ENCODE data around the gene IMP4. TPM values are rescaled to one million over a fixed set of nuclear protein-coding genes. Genes with fewer than 3 reads are reported as not detected.
A peak's percentile ranks its signal among the peaks of the same experiment; 100 is the strongest.

The IMP4 gene
- total RNA-seq, 3 donors from 2014 or later: 52.7 to 70.4 (median 56.0) TPM

DNA sequence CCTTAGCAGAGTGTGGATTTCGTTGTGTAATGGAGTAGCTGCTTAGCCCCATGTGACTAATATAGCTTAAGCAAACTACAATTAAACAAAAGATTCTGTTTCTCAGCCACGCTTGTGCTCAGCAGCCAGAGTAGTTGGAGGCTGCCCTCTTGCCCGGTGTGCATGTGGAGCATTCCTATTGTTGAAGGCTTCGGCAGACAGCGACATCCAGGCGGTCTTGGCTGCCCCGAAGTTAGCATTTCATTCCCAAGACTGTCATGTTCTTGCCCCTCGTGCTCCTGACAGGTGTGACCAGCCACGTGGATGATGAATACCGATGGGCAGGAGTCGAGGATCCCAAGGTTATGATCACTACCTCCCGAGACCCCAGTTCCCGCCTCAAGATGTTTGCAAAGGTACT lies 2.4 kb downstream of the IMP4 start:
- DNase-seq (no peak), ATAC-seq (no peak)
- intact Hi-C loops (cut with DNase I, micrococcal nuclease): no loop called here
- no peaks in the 10 kb centered on the region for H3K9me3 ChIP-seq
- no peak overlapping the region for H3K4me3 ChIP-seq
- peaks cover 11% of the 10 kb centered on the region for H3K4me1 ChIP-seq (ENCODE audit: low read depth)
- TF ChIP-seq, protein P1, sequence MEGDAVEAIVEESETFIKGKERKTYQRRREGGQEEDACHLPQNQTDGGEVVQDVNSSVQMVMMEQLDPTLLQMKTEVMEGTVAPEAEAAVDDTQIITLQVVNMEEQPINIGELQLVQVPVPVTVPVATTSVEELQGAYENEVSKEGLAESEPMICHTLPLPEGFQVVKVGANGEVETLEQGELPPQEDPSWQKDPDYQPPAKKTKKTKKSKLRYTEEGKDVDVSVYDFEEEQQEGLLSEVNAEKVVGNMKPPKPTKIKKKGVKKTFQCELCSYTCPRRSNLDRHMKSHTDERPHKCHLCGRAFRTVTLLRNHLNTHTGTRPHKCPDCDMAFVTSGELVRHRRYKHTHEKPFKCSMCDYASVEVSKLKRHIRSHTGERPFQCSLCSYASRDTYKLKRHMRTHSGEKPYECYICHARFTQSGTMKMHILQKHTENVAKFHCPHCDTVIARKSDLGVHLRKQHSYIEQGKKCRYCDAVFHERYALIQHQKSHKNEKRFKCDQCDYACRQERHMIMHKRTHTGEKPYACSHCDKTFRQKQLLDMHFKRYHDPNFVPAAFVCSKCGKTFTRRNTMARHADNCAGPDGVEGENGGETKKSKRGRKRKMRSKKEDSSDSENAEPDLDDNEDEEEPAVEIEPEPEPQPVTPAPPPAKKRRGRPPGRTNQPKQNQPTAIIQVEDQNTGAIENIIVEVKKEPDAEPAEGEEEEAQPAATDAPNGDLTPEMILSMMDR (IDR thresholded peaks at IDR 0.05): no peak
- peaks cover 17% of the 10 kb centered on the region for H3K36me3 ChIP-seq (ENCODE audit: low read depth)

DNA sequence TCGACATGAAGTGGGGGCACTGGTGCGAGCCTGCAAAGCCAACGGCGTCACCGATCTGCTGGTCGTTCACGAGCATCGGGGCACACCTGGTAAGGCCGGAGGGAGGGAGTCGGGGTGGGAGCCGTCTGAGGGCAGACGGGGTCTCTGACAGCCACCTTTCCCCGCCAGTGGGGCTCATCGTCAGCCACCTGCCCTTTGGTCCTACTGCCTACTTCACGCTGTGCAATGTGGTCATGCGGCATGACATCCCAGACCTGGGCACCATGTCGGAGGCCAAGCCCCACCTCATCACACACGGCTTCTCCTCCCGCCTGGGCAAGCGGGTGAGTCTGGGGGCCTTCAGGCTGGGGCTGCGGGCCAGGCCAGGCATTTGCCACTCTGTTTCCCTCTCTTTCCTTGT lies 2.9 kb downstream of the IMP4 start:
- Histone ChIP-seq H3K4me3 (no peak overlapping the region), H3K4me1 (ENCODE audit: low read depth) (peaks cover 11% of the 10 kb centered on the region), H3K36me3 (ENCODE audit: low read depth) (peaks cover 17% of the 10 kb centered on the region), H3K9me3 (no peaks in the 10 kb centered on the region)
- intact Hi-C loops (cut with DNase I, micrococcal nuclease): no loop called here
- TF ChIP-seq, protein P1 (IDR thresholded peaks at IDR 0.05): no peak
- ATAC-seq (no peak), DNase-seq (peak in 1 of 3 donors; percentile 48)

DNA sequence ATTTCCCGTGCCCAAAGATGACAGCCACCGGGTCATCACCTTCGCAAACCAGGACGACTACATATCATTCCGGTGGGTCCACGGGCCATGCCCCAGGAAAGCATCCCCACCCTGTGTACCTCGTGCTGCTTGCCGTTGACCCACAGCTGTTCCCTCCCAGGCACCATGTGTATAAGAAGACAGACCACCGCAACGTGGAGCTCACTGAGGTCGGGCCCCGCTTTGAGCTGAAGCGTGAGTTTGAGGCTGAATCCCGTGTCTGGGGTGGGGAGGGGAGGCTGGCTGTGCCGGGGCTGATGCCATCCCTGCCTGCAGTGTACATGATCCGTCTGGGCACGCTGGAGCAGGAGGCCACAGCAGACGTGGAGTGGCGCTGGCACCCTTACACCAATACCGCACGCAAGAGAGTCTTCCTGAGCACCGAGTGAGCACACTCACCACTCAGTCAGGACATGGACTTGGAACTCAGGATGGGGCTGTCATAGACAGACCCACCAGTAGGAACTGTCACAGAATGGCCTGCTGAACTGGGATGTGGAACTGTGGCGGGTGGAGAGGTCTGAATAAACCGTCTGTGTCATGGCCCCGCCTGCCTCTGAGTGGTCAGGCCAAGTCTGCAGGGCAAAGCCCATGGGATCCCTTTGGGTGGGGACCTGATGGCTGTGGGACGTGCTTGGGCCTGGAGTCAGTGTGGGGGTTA lies 3.5 kb downstream of the IMP4 start:
- no peak overlapping the region for H3K4me3 ChIP-seq
- H3K4me1 ChIP-seq (ENCODE audit: low read depth): peaks cover 9% of the 10 kb centered on the region
- no peak for ATAC-seq
- no peaks in the 10 kb centered on the region for H3K9me3 ChIP-seq
- TF ChIP-seq, protein P1 (IDR thresholded peaks at IDR 0.05): no peak
- intact Hi-C loops (cut with DNase I, micrococcal nuclease): no loop called here
- peaks cover 17% of the 10 kb centered on the region for H3K36me3 ChIP-seq (ENCODE audit: low read depth)
- peak in 1 of 3 donors; percentile 46 for DNase-seq

DNA sequence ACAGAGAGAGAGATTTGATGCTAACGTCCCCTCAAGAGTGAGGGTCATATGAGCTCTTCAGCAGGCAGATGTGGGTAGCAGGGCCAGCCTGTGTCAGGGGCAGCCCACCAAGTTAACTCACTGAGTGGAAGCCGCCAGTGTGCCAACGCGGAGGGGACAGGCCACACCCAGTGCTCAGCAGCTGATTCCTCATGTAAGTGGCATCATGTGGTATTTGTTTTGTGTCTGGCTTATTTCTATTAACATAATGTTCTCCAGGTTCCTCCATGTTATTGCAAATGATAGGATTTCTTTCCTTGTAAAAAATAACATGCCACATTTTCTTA lies 4.0 kb downstream of the IMP4 start:
- Histone ChIP-seq H3K4me3 (no peak overlapping the region), H3K4me1 (ENCODE audit: low read depth) (peaks cover 6% of the 10 kb centered on the region), H3K36me3 (ENCODE audit: low read depth) (peaks cover 17% of the 10 kb centered on the region), H3K9me3 (no peaks in the 10 kb centered on the region)
- ATAC-seq (no peak), DNase-seq (no peak)
- TF ChIP-seq, protein P1 (IDR thresholded peaks at IDR 0.05): no peak
- intact Hi-C loops (cut with DNase I, micrococcal nuclease): no loop called here

DNA sequence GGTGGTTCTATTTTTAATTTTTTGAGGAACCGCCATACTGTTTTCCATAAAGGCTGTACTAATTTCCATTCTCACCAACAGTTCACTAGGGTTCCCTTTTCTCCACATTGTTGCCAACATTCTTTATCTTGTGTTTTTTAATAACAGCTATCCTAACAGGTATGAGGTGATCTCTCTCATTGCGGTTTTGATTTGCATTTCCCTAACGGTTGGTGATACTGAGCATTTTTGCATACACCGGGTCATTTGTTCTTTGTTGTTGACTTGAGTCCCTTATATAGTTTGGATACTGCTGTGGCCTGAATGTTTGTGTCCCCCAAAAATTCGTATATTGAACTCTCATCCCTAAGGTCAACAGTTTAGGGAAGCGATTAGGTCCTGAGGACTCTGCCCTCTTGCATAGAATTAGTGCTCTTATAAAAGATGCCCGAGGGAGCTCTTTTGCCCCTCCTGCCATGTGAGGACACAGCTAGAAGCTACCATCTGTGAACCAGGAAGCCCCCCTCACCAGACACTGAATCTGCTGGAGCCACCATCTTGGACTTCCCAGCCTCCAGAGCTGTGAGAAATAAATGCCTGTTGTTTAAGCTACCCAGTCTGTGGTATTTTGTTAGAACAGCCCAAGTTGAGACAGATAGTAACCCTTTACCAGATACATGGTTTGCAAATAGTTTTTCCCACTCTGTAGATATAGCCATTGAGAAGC lies 4.7 kb downstream of the IMP4 start:
- no peak for ATAC-seq
- intact Hi-C loops (cut with DNase I, micrococcal nuclease): no loop called here
- Histone ChIP-seq H3K4me1 (ENCODE audit: low read depth) (peaks cover 6% of the 10 kb centered on the region), H3K36me3 (ENCODE audit: low read depth) (peaks cover 17% of the 10 kb centered on the region), H3K9me3 (no peaks in the 10 kb centered on the region), H3K4me3 (no peak overlapping the region)
- TF ChIP-seq, protein P1 (IDR thresholded peaks at IDR 0.05): no peak
- no peak for DNase-seq

All from mucosa of descending colon (tissue), 3 donors.